Activated CD8-positive, alpha-beta memory T cell treated with anti-CD3 and anti-CD28 coated beads, Interleukin-2, amount 50 U/mL, for 48 hours (primary cell): ENCODE measurements around the gene OLA1.
A peak's percentile ranks its signal among the peaks of the same experiment; 100 is the strongest.

ENCODE experiments used
- DNase-seq: peaks from one replicate; pipeline ENCODE4 v3.0.0-alpha.2; 2020

Gene OLA1

GRCh38 chr2:174058456-174058855 is 189.9 kb downstream of the OLA1 start:
- DNase-seq = no peak

DNA sequence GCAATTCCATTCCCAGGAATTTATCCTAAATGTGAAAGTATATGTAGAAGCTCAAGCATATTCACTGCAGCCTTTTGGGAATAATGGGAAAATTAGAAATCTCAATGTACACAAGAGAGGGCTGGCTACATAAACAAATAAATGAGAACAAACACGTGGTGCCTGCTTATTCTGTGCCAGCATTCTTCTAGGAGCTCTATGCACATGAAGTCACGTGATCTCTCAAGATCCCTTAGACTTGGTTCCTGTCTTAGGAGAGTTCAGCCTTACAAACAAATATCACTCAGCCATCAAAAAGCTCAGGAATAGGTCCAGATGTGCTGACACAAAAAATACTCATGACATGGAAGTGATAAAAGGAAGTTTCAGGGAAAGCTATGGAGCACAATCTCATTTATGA is 190.3 kb downstream of the OLA1 start:
- no peak for DNase-seq

- DNase-seq = no peak
Measured at GRCh38 chr2:174054926-174055325, 193.4 kb downstream of the OLA1 start.

DNA sequence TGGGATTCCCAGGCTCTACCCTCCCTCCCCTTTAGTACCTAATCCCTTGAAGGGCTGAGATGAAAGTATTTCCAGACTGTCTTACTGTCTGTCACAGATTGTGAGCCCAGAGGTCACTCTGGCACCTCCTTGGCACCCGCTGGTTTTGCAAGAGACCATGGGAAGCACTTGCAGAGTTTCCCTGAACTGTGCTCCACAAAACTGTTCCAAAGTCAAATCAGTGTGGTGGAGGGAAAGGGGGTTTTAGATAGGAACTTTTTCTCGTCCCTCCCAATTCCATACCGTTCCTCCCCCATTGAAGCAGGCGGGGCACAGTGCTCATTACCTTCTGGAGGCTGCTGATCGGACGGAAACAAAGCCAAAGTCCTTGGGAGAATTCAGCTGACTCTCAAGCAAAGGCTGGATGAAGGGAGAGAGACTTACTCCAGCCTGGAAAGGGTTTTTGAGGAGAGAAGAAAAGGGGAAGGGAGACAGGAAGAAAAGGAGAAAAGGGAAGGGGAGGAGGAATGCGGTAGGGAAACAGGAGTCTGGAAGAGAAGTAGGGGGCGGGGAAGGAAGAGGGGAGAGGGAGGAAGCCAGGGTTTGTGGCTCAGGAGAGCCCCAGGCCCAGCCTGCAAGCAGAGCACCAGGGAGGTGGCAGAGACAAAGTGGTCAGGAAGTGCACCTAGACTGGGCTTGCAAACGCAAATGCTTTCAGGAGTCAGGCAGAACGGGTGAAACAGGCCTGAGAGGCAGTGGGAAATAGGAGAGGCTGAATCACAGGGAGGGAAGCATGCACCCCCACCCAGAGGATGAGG is 194.8 kb downstream of the OLA1 start:
- no peak for DNase-seq

DNA sequence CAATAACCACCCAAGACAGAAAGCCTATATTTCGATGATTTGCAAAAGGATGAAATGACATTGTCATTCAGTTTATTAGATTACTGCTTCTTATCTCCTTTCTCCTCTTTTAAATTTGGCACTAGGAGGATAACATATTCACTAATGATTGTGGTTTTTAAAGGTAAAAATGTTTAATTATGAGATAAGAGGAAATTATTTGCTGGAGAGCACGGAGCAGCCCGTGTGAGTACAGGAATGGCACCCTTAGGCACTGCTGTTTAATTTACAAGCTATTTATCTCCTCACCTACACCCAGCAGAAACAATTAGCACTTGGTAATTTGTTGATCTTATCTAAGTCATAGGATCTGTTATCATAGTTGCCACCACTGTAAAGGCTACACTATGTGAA is 195.8 kb downstream of the OLA1 start:
- no peak for DNase-seq

DNA sequence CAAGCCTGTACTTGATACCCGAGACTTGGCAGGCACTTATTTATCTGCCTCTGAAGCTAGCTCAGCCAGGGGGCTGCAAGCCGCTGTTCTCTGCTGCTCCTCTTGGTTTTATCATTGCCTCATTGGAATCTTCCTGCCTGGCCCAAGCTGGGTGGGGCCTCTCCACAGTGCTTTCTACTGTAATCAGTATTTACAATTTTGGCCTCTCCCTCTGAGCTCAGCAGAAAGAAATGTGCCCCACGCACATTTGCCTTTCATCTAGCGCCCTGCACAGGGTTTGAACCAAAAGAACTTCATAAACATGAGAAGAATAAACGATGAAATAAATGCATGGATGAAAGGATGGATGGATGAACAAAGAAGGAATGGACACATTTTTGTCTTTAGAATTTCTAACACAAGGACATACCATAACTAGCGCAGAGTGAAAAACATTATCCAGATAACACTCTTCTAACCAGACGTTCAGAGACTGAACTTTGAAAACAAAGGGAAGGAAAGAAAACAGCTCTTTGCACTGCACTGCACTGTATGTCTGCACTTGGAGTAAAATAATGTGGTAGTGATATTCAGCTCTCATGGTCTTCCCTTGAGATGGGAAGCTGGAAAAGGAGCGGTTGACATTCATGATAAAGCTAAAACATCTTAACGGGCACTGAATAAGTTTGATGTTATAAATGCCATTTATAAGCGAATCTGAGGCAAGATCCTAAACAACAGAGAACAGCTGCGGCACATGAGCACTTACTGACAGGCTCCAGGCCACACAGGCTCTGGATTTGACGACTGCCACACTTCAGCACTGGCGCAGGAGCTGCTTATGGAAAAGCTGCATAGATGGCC is 196.4 kb downstream of the OLA1 start:
- DNase-seq = no peak

GRCh38 chr2:174051068-174051467 is 197.3 kb downstream of the OLA1 start:
- DNase-seq = no peak

DNA sequence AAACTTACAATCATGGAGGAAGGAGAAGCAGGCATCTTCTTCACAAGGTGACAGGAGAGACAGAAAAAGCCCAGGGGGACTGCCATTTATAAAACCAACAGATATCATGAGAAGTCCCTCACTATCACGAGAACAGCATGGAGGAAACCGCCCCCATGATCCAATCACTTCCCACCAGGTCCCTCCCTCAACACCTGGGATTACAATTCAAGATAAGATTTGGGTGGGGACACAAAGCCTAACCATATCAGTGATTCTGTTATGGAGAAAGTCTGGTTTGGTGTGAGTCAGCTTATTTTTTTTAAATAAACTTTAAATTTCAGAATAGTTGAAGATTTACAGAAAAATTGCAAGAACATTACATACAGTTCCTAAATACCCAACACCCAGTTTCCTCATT is 198.4 kb downstream of the OLA1 start:
- DNase-seq = no peak

- DNase-seq = no peak
Measured at GRCh38 chr2:174048243-174048642, 200.1 kb downstream of the OLA1 start.

DNA sequence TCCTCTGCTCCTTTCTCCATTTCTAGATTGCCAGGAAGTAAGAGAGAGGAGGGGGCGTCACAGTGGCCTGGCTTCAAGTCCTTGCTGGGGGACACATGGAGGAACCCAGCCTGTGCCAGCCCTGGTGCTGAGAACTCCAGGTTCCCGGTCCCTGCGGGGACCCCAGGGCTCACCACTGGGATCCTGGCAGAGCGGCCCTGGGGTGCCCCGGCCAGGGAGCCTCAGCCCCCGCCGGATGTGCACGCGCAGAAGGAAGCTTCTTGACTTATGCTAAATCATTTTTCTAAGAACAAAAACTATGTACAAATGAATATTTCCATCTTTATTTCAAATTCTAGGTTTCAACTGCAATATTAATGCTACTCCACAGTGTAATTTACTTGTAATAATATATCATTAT is 200.6 kb downstream of the OLA1 start:
- no peak for DNase-seq

GRCh38 chr2:174046172-174046571 is 202.2 kb downstream of the OLA1 start:
- no peak for DNase-seq

DNA sequence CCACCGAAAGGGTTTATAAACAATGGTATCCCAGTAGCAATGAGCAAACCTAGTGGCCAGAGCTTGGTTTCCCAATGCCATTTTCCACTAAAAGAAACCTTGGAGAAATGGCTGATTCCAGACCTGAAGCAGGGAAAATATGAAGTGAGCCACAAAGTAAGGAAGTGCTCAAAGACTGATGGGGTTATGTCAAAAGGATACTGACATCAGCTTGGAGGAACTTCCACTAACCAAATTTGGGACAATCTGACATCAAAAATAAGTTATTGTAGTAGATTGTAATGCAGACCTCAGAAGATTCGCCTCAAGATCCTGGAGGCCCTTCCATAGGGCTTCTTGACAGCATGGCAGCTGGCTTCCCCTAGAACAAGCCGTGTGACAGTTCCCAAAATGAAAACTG is 203.8 kb downstream of the OLA1 start:
- DNase-seq = no peak

GRCh38 chr2:174040417-174040701 is 208.0 kb downstream of the OLA1 start:
- no peak for DNase-seq

DNA sequence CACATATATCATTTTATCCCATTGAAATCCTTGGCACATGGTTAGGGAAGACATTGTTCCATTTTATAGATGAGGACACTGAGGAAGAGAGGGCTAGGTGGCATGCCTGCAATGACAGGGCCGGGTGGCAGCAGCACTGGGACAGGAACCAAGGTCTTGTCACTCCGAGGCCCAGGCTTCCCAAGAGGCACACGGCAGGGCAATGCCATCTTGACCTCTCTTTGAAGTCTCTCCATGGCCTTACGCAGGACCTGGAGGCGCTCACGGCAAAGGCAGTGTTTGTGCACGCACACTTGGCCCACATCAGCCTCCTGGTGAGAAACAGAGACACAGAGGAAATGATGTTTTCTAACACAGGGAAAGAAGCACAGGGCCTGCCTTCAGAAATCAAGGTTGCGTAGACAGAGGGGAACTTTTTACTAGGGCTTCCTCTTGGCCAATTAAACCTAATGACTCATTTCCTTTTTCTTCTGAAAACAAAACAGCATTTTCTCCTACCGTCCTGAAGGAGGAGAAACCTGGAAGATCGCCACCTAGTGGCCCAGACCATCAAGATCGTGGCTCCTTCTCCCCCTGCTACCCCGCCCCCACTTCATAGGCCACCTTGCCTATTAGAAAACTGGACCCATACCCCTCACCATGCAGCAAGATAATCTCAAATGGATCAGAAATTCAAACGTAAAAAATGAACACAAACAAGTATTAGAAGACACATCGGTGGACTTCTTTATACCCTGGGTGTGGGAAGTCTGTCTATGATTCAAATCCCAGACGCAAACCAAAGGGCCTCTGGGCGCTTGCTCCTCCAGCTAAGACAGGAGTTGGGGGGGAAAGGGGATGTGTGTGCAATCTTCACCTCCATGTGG is 208.5 kb downstream of the OLA1 start:
- peak; percentile 89 for DNase-seq

- no peak for DNase-seq
Measured at GRCh38 chr2:174038462-174038861, 209.9 kb downstream of the OLA1 start.

- no peak for DNase-seq
Measured at GRCh38 chr2:174036825-174037224, 211.5 kb downstream of the OLA1 start.

DNA sequence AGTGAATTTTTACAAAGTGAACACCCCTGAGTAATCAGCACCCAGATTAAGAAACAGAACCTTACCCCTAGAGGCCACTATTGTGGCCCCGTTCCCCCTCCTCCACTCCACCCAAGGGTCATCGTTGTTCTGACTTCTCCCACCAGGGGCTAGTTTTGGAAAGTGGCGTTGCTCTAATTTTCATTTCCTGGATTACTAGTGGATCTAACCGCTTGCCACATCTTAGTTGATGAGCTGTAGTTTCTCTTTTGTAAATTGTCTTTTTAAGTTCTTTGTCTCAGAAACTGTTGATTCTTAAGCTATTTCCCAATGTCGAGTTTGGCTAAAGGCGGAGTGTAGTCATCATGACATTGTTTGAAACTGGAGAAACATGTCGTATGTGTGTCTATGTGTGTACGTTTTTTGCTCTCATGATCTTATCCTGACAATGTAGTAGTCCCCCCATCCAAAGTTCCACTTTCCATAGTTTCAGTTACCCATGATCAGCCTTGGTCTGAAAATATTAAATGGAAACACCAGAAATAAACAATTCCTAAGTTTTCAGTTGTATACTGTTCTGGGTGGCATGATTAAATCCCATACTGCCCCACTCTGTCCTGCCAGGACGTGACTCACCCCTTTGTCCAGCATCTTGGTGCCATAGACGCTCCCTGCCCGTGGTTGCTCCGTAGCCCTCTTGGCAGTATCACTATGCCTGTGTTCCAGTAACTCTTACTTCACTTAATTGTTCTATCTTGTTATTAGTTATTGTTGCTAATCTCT is 212.2 kb downstream of the OLA1 start:
- no peak for DNase-seq

DNA sequence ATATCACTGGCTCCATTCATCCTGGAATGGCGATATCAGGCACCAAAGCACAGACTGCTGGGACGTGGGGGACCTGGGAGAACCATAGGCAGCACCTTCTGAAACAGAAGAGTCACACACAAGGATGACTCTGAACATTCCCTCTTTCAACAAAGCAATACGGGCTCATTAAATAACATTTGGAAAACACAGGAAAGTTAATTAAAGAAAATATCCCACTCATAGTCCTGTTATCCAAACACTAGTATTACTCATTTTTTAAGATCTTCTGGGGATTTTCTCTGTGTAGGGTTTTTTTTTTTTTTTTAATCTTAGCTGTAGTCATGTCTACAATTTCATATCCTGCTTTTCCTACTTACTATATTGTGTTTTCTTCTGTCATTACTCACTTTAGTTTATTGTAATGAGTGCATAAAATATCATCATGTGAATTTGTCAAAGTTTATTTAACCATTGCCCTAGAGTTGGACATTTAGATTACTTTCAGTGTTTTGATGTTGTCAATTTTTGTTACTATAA is 213.2 kb downstream of the OLA1 start:
- no peak for DNase-seq

DNA sequence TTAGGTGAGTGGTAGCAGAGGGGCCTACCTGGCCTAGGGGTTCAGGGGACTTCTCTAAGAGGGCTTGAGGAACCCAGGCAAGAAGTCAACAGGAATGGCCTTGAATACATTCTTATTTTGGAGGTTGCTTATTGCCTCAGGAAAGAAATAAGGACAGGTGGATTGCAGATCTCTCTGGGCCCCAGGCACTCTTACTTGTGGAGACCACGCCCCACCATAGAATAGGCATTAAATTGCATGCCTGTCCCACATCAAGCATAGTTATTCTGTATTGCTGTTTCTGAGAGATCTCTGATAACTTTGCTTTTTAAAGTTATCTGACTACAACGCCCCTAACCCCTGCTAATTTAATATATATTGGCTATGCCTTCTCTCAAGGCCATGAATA is 215.2 kb downstream of the OLA1 start:
- no peak for DNase-seq

DNA sequence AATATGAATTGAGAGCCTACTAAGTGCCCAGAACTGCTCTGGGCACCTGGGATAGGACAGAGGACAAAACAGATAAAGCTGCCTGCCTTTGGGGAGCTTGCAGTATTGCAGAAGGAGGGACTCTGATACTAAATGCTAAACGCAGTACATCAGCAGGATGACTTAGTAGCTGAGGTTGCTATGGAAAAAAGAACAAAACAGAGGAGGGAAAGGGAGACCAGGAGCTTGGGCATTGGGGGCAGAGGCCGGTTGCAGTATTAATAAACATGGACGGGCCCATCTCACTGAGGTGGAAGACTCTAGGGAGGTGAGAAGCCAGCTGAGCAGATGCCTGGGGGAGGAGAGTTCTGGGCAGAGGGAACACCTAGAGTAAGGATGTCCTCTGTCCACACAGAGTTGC is 217.1 kb downstream of the OLA1 start:
- DNase-seq = no peak

- no peak for DNase-seq
Measured at GRCh38 chr2:174028935-174029334, 219.4 kb downstream of the OLA1 start.

- DNase-seq = no peak
Measured at GRCh38 chr2:174027956-174028355, 220.4 kb downstream of the OLA1 start.
